Peyer's patch (tissue), 4 donors: ENCODE results near the gene AK9.

Experiments used
- POLR2A ChIP-seq, 2 donors: fragments of 450-650 bp; IDR thresholded peaks; one replicate each; pipeline ENCODE4 v1.5.1; 2017; ENCODE audit warnings: antibody characterized with exemption in 2 of 2, mild to moderate bottlenecking in 2 of 2, moderate library complexity in 2 of 2
- TF ChIP-seq, protein P1 (sequence below), 6 experiments: fragments of 450-650 bp in 4 of 6; fragments of 200-600 bp in 2 of 6; sonication (generic) in 1 of 6; IDR thresholded peaks; one replicate each; pipeline ENCODE4 v1.5.1; 2017 to 2019; ENCODE audit warnings: antibody characterized with exemption in 6 of 6, mild to moderate bottlenecking in 3 of 6, moderate library complexity in 1 of 6

DNA sequence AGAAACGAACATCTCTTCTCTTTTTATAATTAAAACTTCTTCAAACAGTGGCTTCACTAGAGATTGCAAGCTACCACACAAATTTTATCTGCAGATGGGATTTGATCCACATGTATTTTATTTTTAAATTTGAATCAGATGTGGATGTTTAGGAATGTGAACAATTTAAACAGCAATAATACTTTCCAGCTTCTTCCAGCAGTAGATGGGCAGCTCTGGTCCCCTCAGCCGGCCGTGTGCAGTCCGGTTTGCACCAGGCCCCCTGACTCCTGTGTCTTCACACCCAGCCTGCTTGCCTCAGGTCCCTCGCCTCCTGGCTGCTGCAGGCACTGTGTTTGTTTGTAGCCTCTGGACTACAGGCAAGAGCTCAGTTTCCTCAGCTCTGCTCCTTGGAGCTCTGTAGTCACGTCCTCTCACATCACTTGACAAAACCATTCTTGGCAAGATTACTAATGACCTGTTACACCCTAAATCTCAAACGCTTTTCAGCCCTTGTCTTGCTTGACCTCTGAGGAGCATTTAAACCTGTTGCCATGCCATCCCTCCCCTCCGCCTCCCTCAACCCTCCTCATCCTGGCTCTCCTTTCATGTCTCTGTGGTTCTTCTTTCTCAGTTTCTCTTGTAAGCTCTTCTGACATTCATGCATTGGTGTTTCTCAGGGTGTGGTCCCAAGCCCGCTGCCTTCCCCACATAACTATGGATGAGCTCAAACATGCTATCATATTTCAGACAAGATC is 194.8 kb downstream of the AK9 start:
- TF ChIP-seq POLR2A (IDR thresholded peaks at IDR 0.05), result no peak
- TF ChIP-seq, protein P1, sequence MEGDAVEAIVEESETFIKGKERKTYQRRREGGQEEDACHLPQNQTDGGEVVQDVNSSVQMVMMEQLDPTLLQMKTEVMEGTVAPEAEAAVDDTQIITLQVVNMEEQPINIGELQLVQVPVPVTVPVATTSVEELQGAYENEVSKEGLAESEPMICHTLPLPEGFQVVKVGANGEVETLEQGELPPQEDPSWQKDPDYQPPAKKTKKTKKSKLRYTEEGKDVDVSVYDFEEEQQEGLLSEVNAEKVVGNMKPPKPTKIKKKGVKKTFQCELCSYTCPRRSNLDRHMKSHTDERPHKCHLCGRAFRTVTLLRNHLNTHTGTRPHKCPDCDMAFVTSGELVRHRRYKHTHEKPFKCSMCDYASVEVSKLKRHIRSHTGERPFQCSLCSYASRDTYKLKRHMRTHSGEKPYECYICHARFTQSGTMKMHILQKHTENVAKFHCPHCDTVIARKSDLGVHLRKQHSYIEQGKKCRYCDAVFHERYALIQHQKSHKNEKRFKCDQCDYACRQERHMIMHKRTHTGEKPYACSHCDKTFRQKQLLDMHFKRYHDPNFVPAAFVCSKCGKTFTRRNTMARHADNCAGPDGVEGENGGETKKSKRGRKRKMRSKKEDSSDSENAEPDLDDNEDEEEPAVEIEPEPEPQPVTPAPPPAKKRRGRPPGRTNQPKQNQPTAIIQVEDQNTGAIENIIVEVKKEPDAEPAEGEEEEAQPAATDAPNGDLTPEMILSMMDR (IDR thresholded peaks at IDR 0.05), result no peak
